ENCODE measurements around the gene MCMBP. TPM values are rescaled to one million over a fixed set of nuclear protein-coding genes. Genes with fewer than 3 reads are reported as not detected.
"Not testable (repeated sequence)": the region's sequence is repeated elsewhere in the genome, so short reads cannot be mapped to it uniquely, and the experiment has no call there.

The MCMBP gene
- total RNA-seq, 2 experiments from 2014 or later: 75.5 TPM

DNA sequence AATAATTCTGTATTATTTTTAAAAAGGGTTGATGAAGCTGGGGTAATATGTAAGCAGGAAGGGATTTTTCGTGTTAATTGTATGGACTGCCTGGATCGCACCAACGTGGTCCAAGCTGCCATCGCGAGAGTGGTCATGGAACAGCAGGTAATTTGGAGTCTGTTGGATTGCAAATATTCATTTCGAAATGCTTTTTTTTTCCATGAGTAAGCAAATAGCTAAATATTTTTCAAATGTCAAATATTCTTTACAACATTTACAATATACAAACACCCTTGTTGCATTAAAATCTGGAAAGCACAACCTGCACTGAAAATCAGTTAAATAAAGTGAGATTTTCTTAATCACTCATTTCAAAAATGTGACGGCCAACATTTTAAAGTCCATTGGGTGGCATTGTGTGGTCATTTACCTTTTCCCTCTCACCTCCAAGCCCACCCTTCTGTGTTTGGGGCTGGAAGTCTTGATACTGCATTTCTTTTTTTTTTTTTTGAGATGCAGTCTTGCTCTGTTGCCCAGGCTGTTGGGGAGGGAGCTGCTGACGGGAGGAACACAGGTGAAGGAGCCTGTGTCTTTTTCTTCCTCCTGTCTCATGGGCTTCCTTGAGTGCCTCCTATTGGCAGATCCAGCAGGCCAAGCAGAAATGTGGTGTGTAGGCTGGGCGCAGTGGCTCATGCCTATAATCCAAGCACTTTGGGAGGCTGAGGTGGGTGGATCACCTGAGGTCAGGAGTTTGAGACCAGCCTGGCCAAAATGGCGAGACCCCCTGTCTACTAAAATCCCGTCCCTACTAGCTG is 66.1 kb downstream of the MCMBP start:
- Mint-ChIP-seq H3K4me1 (peaks cover 9% of the 10 kb centered on the region), H3K27me3 (no peaks in the 10 kb centered on the region), H3K36me3 (peaks cover 4% of the 10 kb centered on the region), H3K4me3 (no peak overlapping the region), H3K9me3 (no peaks in the 10 kb centered on the region), H3K27ac (no peak overlapping the region)
- ATAC-seq (ENCODE audit: low read depth) (no peak), DNase-seq (no peak)
- POLR2A ChIA-PET: interaction anchor here (0.6 kb wide), 1 partner anchor 237 kb away, joined by 3 read pairs; no protein-coding TSS in a partner anchor

DNA sequence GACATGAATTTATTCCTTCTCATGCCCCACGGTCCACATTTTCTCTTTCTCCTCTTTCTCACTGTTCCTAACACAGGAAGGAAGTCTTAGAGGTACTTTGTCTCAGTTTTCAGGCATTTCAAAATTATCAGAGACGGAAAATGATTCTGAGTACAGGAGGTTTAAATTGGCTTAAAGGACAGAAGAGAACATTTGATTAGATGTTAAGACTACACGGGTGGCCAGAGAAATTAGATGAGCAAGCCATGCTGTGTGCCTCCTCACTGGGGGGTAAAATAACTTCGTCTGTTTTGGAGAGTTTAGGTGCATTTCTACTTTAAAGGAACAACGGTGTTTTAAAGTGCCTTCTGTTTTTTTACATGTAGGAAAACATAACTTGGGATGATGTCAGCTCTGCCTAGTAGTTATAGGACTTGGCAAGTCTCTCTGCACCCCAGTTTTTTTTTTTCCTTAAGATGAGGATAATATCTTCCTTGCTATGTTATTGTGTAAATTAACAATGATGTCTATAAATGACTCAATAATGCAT is 66.9 kb downstream of the MCMBP start:
- Mint-ChIP-seq H3K4me3 (no peak overlapping the region), H3K9me3 (no peaks in the 10 kb centered on the region), H3K27me3 (no peaks in the 10 kb centered on the region), H3K4me1 (peaks cover 9% of the 10 kb centered on the region), H3K36me3 (peaks cover 4% of the 10 kb centered on the region), H3K27ac (no peak overlapping the region)
- POLR2A ChIA-PET: no interaction called here
- no peak for DNase-seq
- no peak for ATAC-seq (ENCODE audit: low read depth)

- Mint-ChIP-seq H3K36me3 (peaks cover 6% of the 10 kb centered on the region), H3K27ac (no peak overlapping the region), H3K4me3 (no peak overlapping the region), H3K9me3 (no peaks in the 10 kb centered on the region), H3K27me3 (no peaks in the 10 kb centered on the region), H3K4me1 (peaks cover 8% of the 10 kb centered on the region)
- no peak for DNase-seq
- no peak for ATAC-seq (ENCODE audit: low read depth)
- POLR2A ChIA-PET: interaction anchor here (0.5 kb wide), 1 partner anchor 42 kb away, joined by 4 read pairs; no protein-coding TSS in a partner anchor
These were observed 69.4 kb downstream of the MCMBP start for GRCh38 chr10:119803264-119803663.

DNA sequence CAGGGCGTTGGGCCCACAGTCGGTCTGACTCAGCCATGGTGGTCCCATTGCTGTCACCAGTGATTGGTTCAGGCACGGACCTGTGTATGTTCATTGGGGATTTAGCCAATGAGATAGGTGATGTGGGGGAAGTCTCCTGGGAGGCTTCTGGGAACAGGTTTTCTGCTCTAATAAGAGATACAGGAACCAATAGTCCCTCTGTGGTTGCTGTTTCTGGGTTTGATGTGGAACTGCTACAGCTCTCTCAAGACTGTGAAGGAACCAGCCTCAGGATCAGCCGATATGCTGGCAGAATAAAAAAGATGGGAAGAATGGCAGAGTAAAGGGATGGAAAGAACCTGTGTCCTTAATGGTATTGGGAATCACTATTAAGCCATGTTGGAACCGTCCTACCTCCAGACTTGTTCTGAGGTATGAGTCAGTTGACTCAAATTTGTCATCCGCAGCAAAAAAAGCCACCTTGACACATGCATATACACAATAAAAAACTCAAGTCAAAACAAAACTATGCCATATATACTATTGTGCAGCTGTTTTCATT is 70.6 kb downstream of the MCMBP start:
- Mint-ChIP-seq H3K4me1 (no peaks in the 10 kb centered on the region), H3K9me3 (no peaks in the 10 kb centered on the region), H3K4me3 (no peak overlapping the region), H3K27me3 (no peaks in the 10 kb centered on the region), H3K27ac (no peak overlapping the region), H3K36me3 (peaks cover 2% of the 10 kb centered on the region)
- POLR2A ChIA-PET: no interaction called here
- DNase-seq: no peak
- ATAC-seq (ENCODE audit: low read depth): no peak

DNA sequence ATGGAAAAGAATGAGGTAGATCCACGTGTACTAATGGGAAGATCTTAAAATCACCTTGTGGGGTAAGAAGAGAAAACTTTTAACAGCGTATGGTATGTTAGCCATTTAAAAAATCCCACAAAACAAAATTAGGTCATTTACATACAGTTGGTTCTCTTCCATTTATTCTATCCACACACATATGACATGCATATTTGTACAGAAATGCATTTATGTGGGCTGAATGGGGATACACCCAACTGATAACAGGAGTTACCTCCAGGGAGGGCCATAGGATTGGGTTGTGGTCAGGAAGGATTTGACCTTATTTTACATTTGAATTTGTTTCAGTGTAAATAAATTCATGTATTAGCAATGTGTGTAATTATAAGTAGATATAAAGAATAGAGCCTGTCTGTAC is 71.5 kb downstream of the MCMBP start:
- POLR2A ChIA-PET: no interaction called here
- H3K27ac Mint-ChIP-seq: no peak overlapping the region
- no peaks in the 10 kb centered on the region for H3K27me3 Mint-ChIP-seq
- H3K9me3 Mint-ChIP-seq: no peaks in the 10 kb centered on the region
- H3K4me3 Mint-ChIP-seq: no peak overlapping the region
- no peaks in the 10 kb centered on the region for H3K4me1 Mint-ChIP-seq
- DNase-seq (no peak), ATAC-seq (ENCODE audit: low read depth) (no peak)
- H3K36me3 Mint-ChIP-seq: peaks cover 2% of the 10 kb centered on the region

- H3K4me3 Mint-ChIP-seq: no peak overlapping the region
- DNase-seq: no peak
- POLR2A ChIA-PET: no interaction called here
- H3K9me3 Mint-ChIP-seq: no peaks in the 10 kb centered on the region
- H3K27ac Mint-ChIP-seq: no peak overlapping the region
- peaks cover 5% of the 10 kb centered on the region for H3K36me3 Mint-ChIP-seq
- ATAC-seq (ENCODE audit: low read depth): no peak
- no peaks in the 10 kb centered on the region for H3K27me3 Mint-ChIP-seq
- no peaks in the 10 kb centered on the region for H3K4me1 Mint-ChIP-seq
These were observed 76.6 kb downstream of the MCMBP start for GRCh38 chr10:119796039-119796438.

DNA sequence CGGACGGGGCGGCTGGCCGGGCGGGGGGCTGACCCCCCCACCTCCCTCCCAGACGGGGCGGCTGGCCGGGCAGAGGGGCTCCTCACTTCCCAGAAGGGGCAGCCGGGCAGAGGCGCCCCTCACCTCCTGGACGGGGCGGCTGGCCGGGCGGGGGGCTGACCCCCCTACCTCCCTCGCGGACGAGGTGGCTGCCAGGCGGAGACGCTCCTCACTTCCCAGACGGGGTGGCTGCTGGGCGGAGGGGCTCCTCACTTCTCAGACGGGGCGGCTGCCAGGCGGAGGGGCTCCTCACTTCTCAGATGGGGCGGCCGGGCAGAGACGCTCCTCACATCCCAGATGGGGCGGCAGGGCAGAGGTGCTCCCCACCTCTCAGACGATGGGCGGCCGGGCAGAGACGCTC is 77.5 kb downstream of the MCMBP start:
- H3K36me3 Mint-ChIP-seq; ATAC-seq (ENCODE audit: low read depth); H3K27me3 Mint-ChIP-seq; H3K4me3 Mint-ChIP-seq; H3K9me3 Mint-ChIP-seq; H3K27ac Mint-ChIP-seq; DNase-seq; POLR2A ChIA-PET; H3K4me1 Mint-ChIP-seq: not testable (repeated sequence)

- peaks cover 40% of the 10 kb centered on the region for H3K4me1 Mint-ChIP-seq
- peaks cover 10% of the 10 kb centered on the region for H3K36me3 Mint-ChIP-seq
- DNase-seq: no peak
- H3K27ac Mint-ChIP-seq: no peak overlapping the region
- POLR2A ChIA-PET: no interaction called here
- ATAC-seq (ENCODE audit: low read depth): no peak
- H3K9me3 Mint-ChIP-seq: no peaks in the 10 kb centered on the region
- H3K4me3 Mint-ChIP-seq: no peak overlapping the region
- H3K27me3 Mint-ChIP-seq: no peaks in the 10 kb centered on the region
These were observed 86.4 kb downstream of the MCMBP start for GRCh38 chr10:119786117-119786769.

DNA sequence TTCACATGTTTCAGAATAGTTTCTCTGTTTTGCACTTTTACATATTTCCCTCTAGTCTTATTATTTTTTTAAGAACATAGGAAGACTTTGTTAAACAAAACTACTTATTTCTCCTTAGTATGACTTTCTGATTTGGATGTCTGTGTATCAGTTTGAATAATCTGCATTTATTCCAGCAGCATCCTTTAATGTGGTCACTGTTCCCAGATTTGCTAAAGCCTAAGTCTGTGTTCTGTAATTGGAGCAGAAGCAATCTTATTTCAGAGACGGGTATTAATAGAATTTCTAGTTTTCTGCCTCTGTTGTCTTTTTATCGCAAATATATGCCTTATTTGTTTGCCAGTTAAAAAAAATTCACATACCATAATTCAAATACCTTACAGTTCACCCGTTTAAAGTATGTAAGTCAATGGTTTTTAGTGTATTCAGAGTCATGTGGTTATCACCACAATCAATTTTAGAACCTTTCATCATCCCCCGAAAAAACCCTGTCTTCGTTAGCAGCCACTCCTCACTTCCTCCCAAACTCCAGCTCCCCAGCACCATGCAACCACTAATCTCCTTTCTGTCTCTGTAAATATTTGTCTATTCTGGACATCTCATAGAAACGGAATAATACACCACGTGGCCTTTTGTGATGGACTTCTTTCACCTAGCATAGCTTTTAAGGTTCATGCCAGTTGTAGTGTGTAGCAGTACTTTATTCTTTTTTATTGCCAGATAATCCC is 88.1 kb downstream of the MCMBP start:
- H3K27ac Mint-ChIP-seq: peak overlapping the region; percentile 72
- DNase-seq: no peak
- H3K9me3 Mint-ChIP-seq: no peaks in the 10 kb centered on the region
- no peaks in the 10 kb centered on the region for H3K27me3 Mint-ChIP-seq
- POLR2A ChIA-PET: interaction anchor here (1.3 kb wide), 1 partner anchor 88 kb away, joined by 3 read pairs; the partner anchor contains the start of gene MCMBP
- H3K4me3 Mint-ChIP-seq: peak overlapping the region; percentile 56
- peak; percentile 88 for ATAC-seq (ENCODE audit: low read depth)
- H3K36me3 Mint-ChIP-seq: peaks cover 11% of the 10 kb centered on the region
- peaks cover 37% of the 10 kb centered on the region for H3K4me1 Mint-ChIP-seq

- H3K4me1 Mint-ChIP-seq: peaks cover 36% of the 10 kb centered on the region
- no peak for DNase-seq
- H3K4me3 Mint-ChIP-seq: no peak overlapping the region
- no peak for ATAC-seq (ENCODE audit: low read depth)
- no peaks in the 10 kb centered on the region for H3K27me3 Mint-ChIP-seq
- H3K36me3 Mint-ChIP-seq: peaks cover 11% of the 10 kb centered on the region
- H3K9me3 Mint-ChIP-seq: no peaks in the 10 kb centered on the region
- no peak overlapping the region for H3K27ac Mint-ChIP-seq
- POLR2A ChIA-PET: no interaction called here
These were observed 89.0 kb downstream of the MCMBP start for GRCh38 chr10:119783665-119784027.

GRCh38 chr10:119782981-119783664 is 89.5 kb downstream of the MCMBP start:
- Mint-ChIP-seq H3K4me1 (peaks cover 35% of the 10 kb centered on the region), H3K4me3 (no peak overlapping the region), H3K36me3 (peaks cover 10% of the 10 kb centered on the region), H3K9me3 (no peaks in the 10 kb centered on the region), H3K27ac (no peak overlapping the region), H3K27me3 (no peaks in the 10 kb centered on the region)
- DNase-seq (no peak), ATAC-seq (ENCODE audit: low read depth) (no peak)
- POLR2A ChIA-PET: no interaction called here

GRCh38 chr10:119781498-119781897 is 91.1 kb downstream of the MCMBP start:
- ATAC-seq (ENCODE audit: low read depth): no peak
- Mint-ChIP-seq H3K4me1 (peaks cover 24% of the 10 kb centered on the region), H3K27me3 (no peaks in the 10 kb centered on the region), H3K36me3 (peaks cover 5% of the 10 kb centered on the region), H3K27ac (no peak overlapping the region), H3K9me3 (no peaks in the 10 kb centered on the region), H3K4me3 (no peak overlapping the region)
- no peak for DNase-seq
- POLR2A ChIA-PET: no interaction called here

Measured in activated naive CD8-positive, alpha-beta T cell treated with anti-CD3 and anti-CD28 coated beads, Interleukin-2, amount 10 ng/mL, durations not matched to agents 7 days and 5 days (primary cell).